Activated CD8-positive, alpha-beta T cell treated with anti-CD3 and anti-CD28 coated beads for 36 hours (primary cell): ENCODE measurements around the gene CATSPERD. TPM values are rescaled to one million over a fixed set of nuclear protein-coding genes. Genes with fewer than 3 reads are reported as not detected.
A peak's percentile ranks its signal among the peaks of the same experiment; 100 is the strongest.

Experiments
- ATAC-seq: fragments of 200-7000 bp; cut with Tn5 transposase; one replicate; pipeline ENCODE4 v1.10.0; 2021; ENCODE audit warnings: mild to moderate bottlenecking, moderate library complexity
- CTCF ChIA-PET: fragments of 350-600 bp; sonication (Branson Sonifier 250); formaldehyde crosslinking; loops from one replicate; lab custom pipeline; 2021; ENCODE audit warnings: antibody characterized with exemption; lab: Charles Lee
- POLR2A ChIA-PET: fragments of 350-600 bp; sonication (Branson Sonifier 250); formaldehyde crosslinking; loops from one replicate; lab custom pipeline; 2021; ENCODE audit warnings: antibody characterized with exemption; lab: Charles Lee
- DNase-seq: peaks from one replicate; pipeline ENCODE4 v3.0.0-alpha.2; 2020
- H3K27ac Mint-ChIP-seq: one replicate; pipeline ENCODE4 v1.8.0; 2021; ENCODE audit warnings: mild to moderate bottlenecking, mixed read lengths
- H3K27me3 Mint-ChIP-seq: one replicate; pipeline ENCODE4 v1.8.0; 2021; ENCODE audit warnings: mixed read lengths
- H3K36me3 Mint-ChIP-seq: one replicate; pipeline ENCODE4 v1.8.0; 2021; ENCODE audit warnings: low read depth, mixed read lengths
- H3K4me1 Mint-ChIP-seq: one replicate; pipeline ENCODE4 v1.8.0; 2021; ENCODE audit warnings: low read depth, mixed read lengths
- H3K4me3 Mint-ChIP-seq: one replicate; pipeline ENCODE4 v1.8.0; 2021; ENCODE audit warnings: mild to moderate bottlenecking, moderate library complexity, mixed read lengths
- H3K9me3 Mint-ChIP-seq: one replicate; pipeline ENCODE4 v1.8.0; 2021; ENCODE audit warnings: mixed read lengths
- intact Hi-C: fragments of 100-400 bp; cut with micrococcal nuclease; formaldehyde crosslinking; loops from one replicate; pipeline ENCODE4 v1.10.0; 2022
- total RNA-seq, 2 experiments: library from RNA; stranded (reverse); gene quantifications; one replicate each; pipeline ENCODE4 v1.2.3, GENCODE V29; 2021
- TF ChIP-seq, protein P1 (sequence below): fragments of 200-600 bp; IDR thresholded peaks from one replicate; pipeline ENCODE4 v1.8.0; 2022; ENCODE audit warnings: antibody characterized with exemption, mild to moderate bottlenecking

The CATSPERD gene
- total RNA-seq, 2 experiments from 2014 or later: not detected

DNA sequence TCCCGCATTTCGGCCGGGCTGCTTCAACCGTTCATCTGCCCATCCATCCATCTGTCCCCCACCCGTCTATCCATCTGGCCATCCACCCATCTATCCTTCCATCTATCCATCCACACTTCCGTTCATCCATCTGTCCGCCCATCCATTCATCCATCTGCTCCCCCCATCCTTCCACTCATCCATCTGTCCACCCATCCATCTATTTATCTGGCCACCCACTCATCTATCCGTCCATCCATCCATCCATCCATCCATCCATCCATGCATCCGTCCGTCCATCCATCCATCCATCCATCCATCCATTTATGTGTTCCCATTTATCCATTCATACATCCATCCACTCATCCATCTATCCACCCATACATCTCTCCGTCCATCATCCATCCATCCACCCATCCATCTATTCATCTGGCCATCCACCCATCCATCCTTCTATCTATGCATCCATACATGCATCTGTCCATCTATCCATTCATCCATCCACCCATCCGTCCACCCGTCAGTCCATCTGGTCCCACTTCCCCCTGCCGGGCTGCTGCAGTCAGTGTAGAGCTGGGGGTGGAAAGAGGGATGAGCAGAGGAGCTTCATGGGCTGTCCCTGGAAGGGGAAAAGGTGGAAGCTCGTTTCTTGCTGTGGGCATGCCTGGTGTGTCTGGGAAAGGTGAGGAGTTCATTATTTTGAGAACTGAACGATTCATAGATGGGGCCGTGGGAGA lies 38.9 kb upstream of the CATSPERD start:
- TF ChIP-seq, protein P1, sequence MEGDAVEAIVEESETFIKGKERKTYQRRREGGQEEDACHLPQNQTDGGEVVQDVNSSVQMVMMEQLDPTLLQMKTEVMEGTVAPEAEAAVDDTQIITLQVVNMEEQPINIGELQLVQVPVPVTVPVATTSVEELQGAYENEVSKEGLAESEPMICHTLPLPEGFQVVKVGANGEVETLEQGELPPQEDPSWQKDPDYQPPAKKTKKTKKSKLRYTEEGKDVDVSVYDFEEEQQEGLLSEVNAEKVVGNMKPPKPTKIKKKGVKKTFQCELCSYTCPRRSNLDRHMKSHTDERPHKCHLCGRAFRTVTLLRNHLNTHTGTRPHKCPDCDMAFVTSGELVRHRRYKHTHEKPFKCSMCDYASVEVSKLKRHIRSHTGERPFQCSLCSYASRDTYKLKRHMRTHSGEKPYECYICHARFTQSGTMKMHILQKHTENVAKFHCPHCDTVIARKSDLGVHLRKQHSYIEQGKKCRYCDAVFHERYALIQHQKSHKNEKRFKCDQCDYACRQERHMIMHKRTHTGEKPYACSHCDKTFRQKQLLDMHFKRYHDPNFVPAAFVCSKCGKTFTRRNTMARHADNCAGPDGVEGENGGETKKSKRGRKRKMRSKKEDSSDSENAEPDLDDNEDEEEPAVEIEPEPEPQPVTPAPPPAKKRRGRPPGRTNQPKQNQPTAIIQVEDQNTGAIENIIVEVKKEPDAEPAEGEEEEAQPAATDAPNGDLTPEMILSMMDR: no peak
- H3K27me3 Mint-ChIP-seq: no peaks in the 10 kb centered on the region
- H3K36me3 Mint-ChIP-seq: peaks cover 8% of the 10 kb centered on the region
- H3K4me3 Mint-ChIP-seq: peak overlapping the region; percentile 63
- no peaks in the 10 kb centered on the region for H3K9me3 Mint-ChIP-seq
- H3K27ac Mint-ChIP-seq: peak overlapping the region; percentile 21
- DNase-seq (no peak), ATAC-seq (no peak)
- ChIA-PET POLR2A (interaction anchor here (2.2 to 20.6 kb wide), 2 partner anchors 9 to 31 kb away, joined by 14 to 516 read pairs; partner anchors contain the start of genes CATSPERD, LONP1 and RPL36), CTCF (no interaction called here)
- intact Hi-C loops: loop anchor here (5.0 kb wide), 1 partner anchor 59 kb away; the partner anchor contains the start of genes SAFB and SAFB2
- peaks cover 17% of the 10 kb centered on the region for H3K4me1 Mint-ChIP-seq

DNA sequence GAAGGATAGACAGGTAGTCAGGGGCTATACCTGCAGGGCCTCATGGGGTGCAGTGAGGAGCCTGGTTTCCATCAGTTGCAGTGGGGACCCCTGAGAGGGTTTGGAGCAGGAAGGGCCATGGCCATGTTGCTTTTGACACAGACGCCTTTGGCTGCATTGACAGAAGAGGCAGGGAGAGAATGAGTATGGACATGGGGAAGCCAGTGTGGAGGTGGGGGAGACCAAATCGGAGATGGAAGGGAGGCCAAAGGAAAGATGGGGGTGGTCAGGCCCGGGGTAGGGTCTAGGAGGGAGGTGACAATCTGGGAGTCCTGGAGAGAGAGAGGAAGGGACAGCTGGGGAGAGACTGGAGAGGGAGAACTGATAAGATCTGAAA lies 38.3 kb upstream of the CATSPERD start:
- ChIA-PET CTCF (no interaction called here), POLR2A (interaction anchor here (2.2 to 20.6 kb wide), 2 partner anchors 8 to 30 kb away, joined by 14 to 516 read pairs; partner anchors contain the start of genes CATSPERD, LONP1 and RPL36)
- DNase-seq (no peak), ATAC-seq (no peak)
- Mint-ChIP-seq H3K9me3 (no peaks in the 10 kb centered on the region), H3K4me3 (peak overlapping the region; percentile 63), H3K4me1 (peaks cover 18% of the 10 kb centered on the region), H3K36me3 (peaks cover 8% of the 10 kb centered on the region), H3K27ac (no peak overlapping the region), H3K27me3 (no peaks in the 10 kb centered on the region)
- intact Hi-C loops: loop anchor here (5.0 kb wide), 1 partner anchor 60 kb away; the partner anchor contains the start of genes SAFB and SAFB2
- TF ChIP-seq, protein P1: no peak

DNA sequence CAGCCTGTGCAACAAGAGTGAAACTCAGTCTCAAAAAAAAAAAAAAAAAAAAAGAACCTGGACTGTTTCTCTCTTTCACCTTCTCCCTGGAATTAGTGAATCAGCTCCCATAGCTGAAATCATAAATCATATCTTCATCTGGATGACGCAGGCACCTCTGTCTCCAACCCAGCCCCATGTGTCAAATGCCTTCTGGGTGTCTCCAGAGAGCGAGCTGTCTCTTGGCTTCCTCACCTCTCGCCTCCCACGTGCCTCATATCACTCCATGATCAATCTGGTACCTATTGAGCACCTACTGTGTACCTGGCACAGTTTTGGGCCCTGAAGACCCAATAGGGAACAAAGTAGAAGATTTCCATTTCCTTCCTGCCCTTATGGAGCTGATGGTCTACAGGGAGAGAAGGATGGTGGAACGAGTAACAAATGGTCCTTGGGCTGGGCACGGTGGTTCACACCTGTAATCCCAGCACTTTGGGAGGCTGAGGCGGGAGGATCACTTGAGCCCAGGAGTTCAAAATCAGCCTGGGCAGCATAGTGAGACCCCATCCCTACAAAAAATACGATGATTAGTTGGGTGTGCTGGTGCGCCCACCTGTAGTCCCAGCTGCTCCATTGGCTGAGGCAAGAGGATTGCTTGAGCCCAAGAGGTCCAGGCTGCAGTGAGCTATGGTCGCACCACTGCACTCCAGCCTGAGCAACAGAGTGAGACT lies 37.1 kb upstream of the CATSPERD start:
- ATAC-seq (no peak), DNase-seq (no peak)
- no peaks in the 10 kb centered on the region for H3K9me3 Mint-ChIP-seq
- intact Hi-C loops: loop anchor here (5.0 kb wide), 1 partner anchor 61 kb away; the partner anchor contains the start of genes SAFB and SAFB2
- H3K36me3 Mint-ChIP-seq: peaks cover 4% of the 10 kb centered on the region
- no peak overlapping the region for H3K4me3 Mint-ChIP-seq
- H3K27ac Mint-ChIP-seq: no peak overlapping the region
- TF ChIP-seq, protein P1: no peak
- ChIA-PET CTCF (interaction anchor here (1.3 kb wide), 1 partner anchor 121 kb away, joined by 3 read pairs; the partner anchor contains the start of gene NRTN), POLR2A (interaction anchor here (0.8 to 20.6 kb wide), 2 partner anchors 8 to 29 kb away, joined by 3 to 516 read pairs; partner anchors contain the start of genes CATSPERD and LONP1)
- H3K27me3 Mint-ChIP-seq: no peaks in the 10 kb centered on the region
- H3K4me1 Mint-ChIP-seq: peaks cover 21% of the 10 kb centered on the region

DNA sequence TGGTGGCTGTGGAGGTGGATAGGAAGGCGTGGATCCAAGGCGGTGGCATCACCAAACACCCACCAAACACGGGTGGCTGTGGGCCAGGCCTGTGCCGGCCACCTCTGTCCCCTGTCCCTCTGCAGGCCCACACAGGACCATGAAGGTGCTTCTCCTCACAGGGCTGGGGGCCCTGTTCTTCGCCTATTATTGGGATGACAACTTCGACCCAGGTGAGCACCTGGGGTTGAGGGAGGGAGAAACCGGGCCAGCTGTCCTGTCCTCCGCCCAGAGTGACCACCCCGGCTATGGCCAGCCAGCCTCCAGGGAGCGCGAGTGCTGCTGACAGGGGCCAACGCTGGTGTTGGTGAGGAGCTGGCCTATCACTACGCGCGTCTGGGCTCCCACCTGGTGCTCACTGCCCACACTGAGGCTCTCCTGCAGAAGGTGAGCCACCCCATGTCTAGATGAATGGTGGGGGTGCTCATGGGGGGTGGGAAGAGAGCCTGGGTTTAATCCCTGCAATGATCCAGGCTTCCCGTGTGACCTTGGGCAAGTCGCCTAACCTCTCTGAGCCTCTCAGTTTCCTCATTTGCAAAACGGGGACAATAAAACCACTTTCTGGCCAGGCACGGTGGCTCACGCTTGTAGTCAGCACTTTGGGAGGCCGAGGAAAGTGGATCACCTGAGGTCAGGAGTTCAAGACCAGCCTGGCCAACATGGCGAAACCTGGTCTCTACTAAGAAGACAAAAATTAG lies 35.6 kb upstream of the CATSPERD start:
- Mint-ChIP-seq H3K27ac (no peak overlapping the region), H3K27me3 (no peaks in the 10 kb centered on the region), H3K36me3 (no peaks in the 10 kb centered on the region), H3K4me1 (peaks cover 19% of the 10 kb centered on the region), H3K4me3 (no peak overlapping the region), H3K9me3 (no peaks in the 10 kb centered on the region)
- CTCF ChIA-PET: no interaction called here
- no peak for ATAC-seq
- TF ChIP-seq, protein P1: no peak
- POLR2A ChIA-PET: interaction anchor here (20.6 kb wide), 1 partner anchor 28 kb away, joined by 516 read pairs; the partner anchor contains the start of genes CATSPERD and LONP1
- intact Hi-C loops: loop anchor here (5.0 kb wide), 1 partner anchor 63 kb away; the partner anchor contains the start of genes SAFB and SAFB2
- no peak for DNase-seq
